SK-N-SH treated with all-trans-retinoic acid at 6 μM for 48 hours (cell line): ENCODE measurements around the gene RNGTT.

Experiments
- ATAC-seq: fragments of 200-7000 bp; cut with Tn5 transposase; 3 replicates; pipeline ENCODE4 v1.9.1; 2020; ENCODE audit warnings: mild to moderate bottlenecking, moderate library complexity
- ARNTL ChIP-seq: fragments of 450-650 bp; formaldehyde crosslinking; IDR thresholded peaks from 2 replicates; pipeline ENCODE4 v1.5.0; 2020; ENCODE audit warnings: low read depth, mild to moderate bottlenecking, moderate library complexity, borderline replicate concordance
- BACH2 ChIP-seq: fragments of 250-450 bp; sonication (Bioruptor Pico); IDR thresholded peaks from 2 replicates; pipeline ENCODE4 v1.9.0; 2021; ENCODE audit warnings: mild to moderate bottlenecking, borderline replicate concordance
- CSDC2 ChIP-seq: fragments of 250-450 bp; sonication (Bioruptor Pico); IDR thresholded peaks from 2 replicates; pipeline ENCODE4 v1.5.0; 2020; ENCODE audit warnings: mild to moderate bottlenecking, moderate library complexity
- ESRRG ChIP-seq: fragments of 250-450 bp; sonication (Bioruptor Pico); IDR thresholded peaks from 2 replicates; pipeline ENCODE4 v1.6.1; 2021; ENCODE audit warnings: mild to moderate bottlenecking
- GLIS3 ChIP-seq: fragments of 250-450 bp; sonication (Bioruptor Pico); IDR thresholded peaks from 2 replicates; pipeline ENCODE4 v1.5.0; 2020; ENCODE audit warnings: mild to moderate bottlenecking, moderate library complexity
- ISL1 ChIP-seq: fragments of 250-450 bp; sonication (Bioruptor Pico); IDR thresholded peaks from 2 replicates; pipeline ENCODE4 v2.1.2; 2022; ENCODE audit warnings: mild to moderate bottlenecking, moderate library complexity
- PATZ1 ChIP-seq: fragments of 250-450 bp; sonication (Bioruptor Pico); IDR thresholded peaks from 2 replicates; pipeline ENCODE4 v1.8.0; 2020; ENCODE audit warnings: mild to moderate bottlenecking, moderate library complexity, borderline replicate concordance
- POU6F1 ChIP-seq: fragments of 250-450 bp; sonication (Bioruptor Pico); IDR thresholded peaks from 2 replicates; pipeline ENCODE4 v1.8.0; 2021; ENCODE audit warnings: low read depth, mild to moderate bottlenecking, moderate library complexity, borderline replicate concordance
- PPARA ChIP-seq: fragments of 250-450 bp; sonication (Bioruptor Pico); IDR thresholded peaks from 2 replicates; pipeline ENCODE4 v1.5.0; 2020; ENCODE audit warnings: mild to moderate bottlenecking, borderline replicate concordance
- RARB ChIP-seq: fragments of 250-450 bp; sonication (Bioruptor Pico); IDR thresholded peaks from 2 replicates; pipeline ENCODE4 v1.8.0; 2021; ENCODE audit warnings: mild to moderate bottlenecking, moderate library complexity
- TOX ChIP-seq: fragments of 250-450 bp; sonication (Bioruptor Pico); IDR thresholded peaks from 2 replicates; pipeline ENCODE4 v1.8.0; 2021; ENCODE audit warnings: mild to moderate bottlenecking, moderate library complexity, borderline replicate concordance
- ZC3H10 ChIP-seq: fragments of 250-450 bp; sonication (Bioruptor Pico); IDR thresholded peaks from 2 replicates; pipeline ENCODE4 v1.5.1; 2021; ENCODE audit warnings: mild to moderate bottlenecking, moderate library complexity
- ZFP3 ChIP-seq: fragments of 250-450 bp; sonication (Bioruptor Pico); IDR thresholded peaks from 2 replicates; pipeline ENCODE4 v1.5.0; 2020; ENCODE audit warnings: mild to moderate bottlenecking, moderate library complexity
- ZFP30 ChIP-seq: fragments of 450-650 bp; formaldehyde crosslinking; IDR thresholded peaks from 2 replicates; pipeline ENCODE4 v1.5.0; 2022; ENCODE audit warnings: mild to moderate bottlenecking, moderate library complexity
- ZNF565 ChIP-seq: fragments of 450-650 bp; formaldehyde crosslinking; conservative IDR thresholded peaks from 2 replicates; pipeline ENCODE4 v1.5.0; 2020; ENCODE audit warnings: low read depth, mild to moderate bottlenecking, moderate library complexity
- ZNF70 ChIP-seq: fragments of 450-650 bp; formaldehyde crosslinking; IDR thresholded peaks from 2 replicates; pipeline ENCODE4 v1.5.0; 2020; ENCODE audit warnings: mild to moderate bottlenecking, moderate library complexity
- ZNF8 ChIP-seq: fragments of 450-650 bp; formaldehyde crosslinking; IDR thresholded peaks from 2 replicates; pipeline ENCODE4 v1.5.0; 2020; ENCODE audit warnings: mild to moderate bottlenecking, moderate library complexity
- TF ChIP-seq, protein P1 (sequence below): fragments of 250-450 bp; sonication (Bioruptor Pico); IDR thresholded peaks from 2 replicates; pipeline ENCODE4 v1.5.0; 2020; ENCODE audit warnings: mild to moderate bottlenecking, moderate library complexity
- TF ChIP-seq, protein P2 (sequence below): fragments of 250-450 bp; sonication (Bioruptor Pico); IDR thresholded peaks from 2 replicates; pipeline ENCODE4 v1.5.1; 2021; ENCODE audit warnings: mild to moderate bottlenecking, moderate library complexity

Gene RNGTT

GRCh38 chr6:88848870-88849269 lies 114.5 kb downstream of the RNGTT start:
- peak; percentile 59 for ATAC-seq
- no peak for TF ChIP-seq ZNF565
- TF ChIP-seq TOX = no peak
- no peak for TF ChIP-seq BACH2
- no peak for TF ChIP-seq ZNF70 (CRISPR knock-in tag)
- TF ChIP-seq RARB (CRISPR knock-in tag) = no peak
- no peak for TF ChIP-seq POU6F1 (CRISPR knock-in tag)
- no peak for TF ChIP-seq GLIS3 (CRISPR knock-in tag)
- TF ChIP-seq ZFP30 = no peak

GRCh38 chr6:88843040-88843439 lies 120.4 kb downstream of the RNGTT start:
- peak; percentile 75 for ATAC-seq
- TF ChIP-seq ARNTL (CRISPR knock-in tag) = no peak
- TF ChIP-seq ISL1 = 0 out of 2 replicates have a peak, but pooled peaks have one; percentile 17

DNA sequence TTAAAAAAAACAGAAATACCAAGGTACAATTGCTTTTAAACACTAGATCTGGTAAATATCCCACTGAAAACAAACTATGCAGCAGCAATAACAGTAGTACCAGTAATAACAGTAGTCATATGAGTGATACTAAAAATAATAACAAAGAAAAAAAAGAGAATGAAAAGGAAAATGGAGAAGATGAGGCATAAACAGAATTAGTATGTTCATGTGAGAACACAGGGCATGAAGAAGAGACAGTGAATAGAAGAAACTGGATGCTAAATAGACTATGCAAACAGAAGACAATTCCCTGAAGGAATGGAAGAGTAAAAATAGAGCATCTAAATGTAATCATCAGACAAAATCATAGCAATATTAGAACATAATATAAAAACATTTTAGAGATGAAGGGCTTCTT lies 121.1 kb downstream of the RNGTT start:
- TF ChIP-seq ISL1 (no peak), CSDC2 (CRISPR knock-in tag) (no peak), RARB (CRISPR knock-in tag) (no peak), TOX (no peak), ZNF70 (CRISPR knock-in tag) (no peak), ARNTL (CRISPR knock-in tag) (no peak), ZNF565 (no peak), PATZ1 (no peak), ZFP3 (CRISPR knock-in tag) (no peak), PPARA (CRISPR knock-in tag) (no peak), ZC3H10 (CRISPR knock-in tag) (no peak), BACH2 (no peak)
- TF ChIP-seq, protein P1, sequence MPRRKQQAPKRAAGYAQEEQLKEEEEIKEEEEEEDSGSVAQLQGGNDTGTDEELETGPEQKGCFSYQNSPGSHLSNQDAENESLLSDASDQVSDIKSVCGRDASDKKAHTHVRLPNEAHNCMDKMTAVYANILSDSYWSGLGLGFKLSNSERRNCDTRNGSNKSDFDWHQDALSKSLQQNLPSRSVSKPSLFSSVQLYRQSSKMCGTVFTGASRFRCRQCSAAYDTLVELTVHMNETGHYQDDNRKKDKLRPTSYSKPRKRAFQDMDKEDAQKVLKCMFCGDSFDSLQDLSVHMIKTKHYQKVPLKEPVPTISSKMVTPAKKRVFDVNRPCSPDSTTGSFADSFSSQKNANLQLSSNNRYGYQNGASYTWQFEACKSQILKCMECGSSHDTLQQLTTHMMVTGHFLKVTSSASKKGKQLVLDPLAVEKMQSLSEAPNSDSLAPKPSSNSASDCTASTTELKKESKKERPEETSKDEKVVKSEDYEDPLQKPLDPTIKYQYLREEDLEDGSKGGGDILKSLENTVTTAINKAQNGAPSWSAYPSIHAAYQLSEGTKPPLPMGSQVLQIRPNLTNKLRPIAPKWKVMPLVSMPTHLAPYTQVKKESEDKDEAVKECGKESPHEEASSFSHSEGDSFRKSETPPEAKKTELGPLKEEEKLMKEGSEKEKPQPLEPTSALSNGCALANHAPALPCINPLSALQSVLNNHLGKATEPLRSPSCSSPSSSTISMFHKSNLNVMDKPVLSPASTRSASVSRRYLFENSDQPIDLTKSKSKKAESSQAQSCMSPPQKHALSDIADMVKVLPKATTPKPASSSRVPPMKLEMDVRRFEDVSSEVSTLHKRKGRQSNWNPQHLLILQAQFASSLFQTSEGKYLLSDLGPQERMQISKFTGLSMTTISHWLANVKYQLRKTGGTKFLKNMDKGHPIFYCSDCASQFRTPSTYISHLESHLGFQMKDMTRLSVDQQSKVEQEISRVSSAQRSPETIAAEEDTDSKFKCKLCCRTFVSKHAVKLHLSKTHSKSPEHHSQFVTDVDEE (CRISPR knock-in tag) = no peak
- TF ChIP-seq, protein P2, sequence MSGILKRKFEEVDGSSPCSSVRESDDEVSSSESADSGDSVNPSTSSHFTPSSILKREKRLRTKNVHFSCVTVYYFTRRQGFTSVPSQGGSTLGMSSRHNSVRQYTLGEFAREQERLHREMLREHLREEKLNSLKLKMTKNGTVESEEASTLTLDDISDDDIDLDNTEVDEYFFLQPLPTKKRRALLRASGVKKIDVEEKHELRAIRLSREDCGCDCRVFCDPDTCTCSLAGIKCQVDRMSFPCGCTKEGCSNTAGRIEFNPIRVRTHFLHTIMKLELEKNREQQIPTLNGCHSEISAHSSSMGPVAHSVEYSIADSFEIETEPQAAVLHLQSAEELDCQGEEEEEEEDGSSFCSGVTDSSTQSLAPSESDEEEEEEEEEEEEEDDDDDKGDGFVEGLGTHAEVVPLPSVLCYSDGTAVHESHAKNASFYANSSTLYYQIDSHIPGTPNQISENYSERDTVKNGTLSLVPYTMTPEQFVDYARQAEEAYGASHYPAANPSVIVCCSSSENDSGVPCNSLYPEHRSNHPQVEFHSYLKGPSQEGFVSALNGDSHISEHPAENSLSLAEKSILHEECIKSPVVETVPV = no peak
- ATAC-seq = no peak

- TF ChIP-seq, protein P1 (CRISPR knock-in tag) = no peak
- TF ChIP-seq ESRRG = no peak
- TF ChIP-seq PPARA (CRISPR knock-in tag) = no peak
- no peak for TF ChIP-seq ZNF8
- ATAC-seq = no peak
Measured at GRCh38 chr6:88840796-88841539, 122.5 kb downstream of the RNGTT start.
